DOHH2 (cell line): ENCODE measurements around the gene FAM181A.

Source experiments
- EZH2phosphoT487 ChIP-seq: fragments of 200-600 bp; sonication (generic); IDR thresholded peaks from 2 replicates; pipeline ENCODE4 v1.6.1; 2017; ENCODE audit warnings: borderline replicate concordance, mild to moderate bottlenecking, antibody characterized with exemption, low read length, moderate library complexity, mixed read lengths
- TF ChIP-seq, protein P1 (sequence below): fragments of 200-600 bp; sonication (generic); IDR thresholded peaks from one replicate; pipeline ENCODE4 v1.5.1; 2014; ENCODE audit warnings: antibody characterized with exemption, mild to moderate bottlenecking, low read depth, low read length; ENCODE audit not compliant: poor library complexity, severe bottlenecking

GRCh38 chr14:93956514-93957332 lies 29.6 kb downstream of the FAM181A start:
- TF ChIP-seq, protein P1, sequence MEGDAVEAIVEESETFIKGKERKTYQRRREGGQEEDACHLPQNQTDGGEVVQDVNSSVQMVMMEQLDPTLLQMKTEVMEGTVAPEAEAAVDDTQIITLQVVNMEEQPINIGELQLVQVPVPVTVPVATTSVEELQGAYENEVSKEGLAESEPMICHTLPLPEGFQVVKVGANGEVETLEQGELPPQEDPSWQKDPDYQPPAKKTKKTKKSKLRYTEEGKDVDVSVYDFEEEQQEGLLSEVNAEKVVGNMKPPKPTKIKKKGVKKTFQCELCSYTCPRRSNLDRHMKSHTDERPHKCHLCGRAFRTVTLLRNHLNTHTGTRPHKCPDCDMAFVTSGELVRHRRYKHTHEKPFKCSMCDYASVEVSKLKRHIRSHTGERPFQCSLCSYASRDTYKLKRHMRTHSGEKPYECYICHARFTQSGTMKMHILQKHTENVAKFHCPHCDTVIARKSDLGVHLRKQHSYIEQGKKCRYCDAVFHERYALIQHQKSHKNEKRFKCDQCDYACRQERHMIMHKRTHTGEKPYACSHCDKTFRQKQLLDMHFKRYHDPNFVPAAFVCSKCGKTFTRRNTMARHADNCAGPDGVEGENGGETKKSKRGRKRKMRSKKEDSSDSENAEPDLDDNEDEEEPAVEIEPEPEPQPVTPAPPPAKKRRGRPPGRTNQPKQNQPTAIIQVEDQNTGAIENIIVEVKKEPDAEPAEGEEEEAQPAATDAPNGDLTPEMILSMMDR: no peak
- TF ChIP-seq EZH2phosphoT487: no peak
